ENCODE data around the gene PROM1.

PROM1 gene, protein sequence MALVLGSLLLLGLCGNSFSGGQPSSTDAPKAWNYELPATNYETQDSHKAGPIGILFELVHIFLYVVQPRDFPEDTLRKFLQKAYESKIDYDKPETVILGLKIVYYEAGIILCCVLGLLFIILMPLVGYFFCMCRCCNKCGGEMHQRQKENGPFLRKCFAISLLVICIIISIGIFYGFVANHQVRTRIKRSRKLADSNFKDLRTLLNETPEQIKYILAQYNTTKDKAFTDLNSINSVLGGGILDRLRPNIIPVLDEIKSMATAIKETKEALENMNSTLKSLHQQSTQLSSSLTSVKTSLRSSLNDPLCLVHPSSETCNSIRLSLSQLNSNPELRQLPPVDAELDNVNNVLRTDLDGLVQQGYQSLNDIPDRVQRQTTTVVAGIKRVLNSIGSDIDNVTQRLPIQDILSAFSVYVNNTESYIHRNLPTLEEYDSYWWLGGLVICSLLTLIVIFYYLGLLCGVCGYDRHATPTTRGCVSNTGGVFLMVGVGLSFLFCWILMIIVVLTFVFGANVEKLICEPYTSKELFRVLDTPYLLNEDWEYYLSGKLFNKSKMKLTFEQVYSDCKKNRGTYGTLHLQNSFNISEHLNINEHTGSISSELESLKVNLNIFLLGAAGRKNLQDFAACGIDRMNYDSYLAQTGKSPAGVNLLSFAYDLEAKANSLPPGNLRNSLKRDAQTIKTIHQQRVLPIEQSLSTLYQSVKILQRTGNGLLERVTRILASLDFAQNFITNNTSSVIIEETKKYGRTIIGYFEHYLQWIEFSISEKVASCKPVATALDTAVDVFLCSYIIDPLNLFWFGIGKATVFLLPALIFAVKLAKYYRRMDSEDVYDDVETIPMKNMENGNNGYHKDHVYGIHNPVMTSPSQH

DNA sequence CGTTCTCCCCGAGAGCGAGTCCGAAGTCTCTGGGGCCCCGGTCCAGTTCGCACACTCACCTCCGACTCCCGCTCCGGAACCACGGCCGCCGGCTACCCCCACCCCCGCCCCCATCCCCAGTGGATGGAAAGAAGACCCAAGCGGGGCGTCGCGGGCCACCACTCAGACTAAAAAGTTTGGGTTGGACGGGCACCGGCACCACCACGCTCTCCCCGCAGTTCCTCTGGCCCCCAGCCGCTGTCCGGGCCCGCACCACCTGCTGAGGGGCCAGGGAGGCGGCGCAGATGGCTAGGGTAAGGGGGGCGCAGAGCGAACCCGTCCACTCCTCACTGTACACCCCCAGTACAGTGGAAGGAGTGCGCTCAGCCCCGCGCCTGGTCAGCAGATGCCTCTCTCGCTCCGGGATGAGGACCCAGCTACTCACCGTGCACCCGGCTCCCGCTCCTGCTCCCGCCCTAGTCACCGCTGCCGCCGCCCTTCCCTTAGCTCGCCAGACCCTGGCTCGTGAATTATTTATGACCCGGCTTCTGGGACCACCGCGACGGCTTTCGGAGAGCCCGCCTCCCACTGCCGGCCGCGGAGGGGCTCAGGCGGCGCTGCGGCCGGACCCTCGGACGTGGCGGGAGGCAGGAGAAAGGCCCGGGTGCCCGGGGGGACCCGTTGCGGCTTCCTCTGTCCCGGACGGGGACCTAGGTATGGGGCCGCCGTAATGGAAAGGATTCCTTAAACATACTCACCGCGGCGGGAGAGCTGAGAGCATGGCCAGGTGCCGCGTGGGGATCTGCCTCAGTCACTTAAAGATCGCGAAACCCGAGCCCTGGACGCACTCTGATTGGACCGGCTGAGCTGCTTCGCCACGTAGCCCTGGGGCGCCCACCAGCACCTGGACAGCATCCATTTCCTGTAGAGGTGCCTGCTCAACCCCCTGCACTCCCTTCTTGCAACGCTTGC lies at the start of gene PROM1:
PROM1 (minus strand) TSS at position 783 of the 951 bp plus-strand sequence. CDS start 8,117 bp downstream, outside the sequence.
- DNase-seq (ENCODE audit: low spot score) = no peak

DNA sequence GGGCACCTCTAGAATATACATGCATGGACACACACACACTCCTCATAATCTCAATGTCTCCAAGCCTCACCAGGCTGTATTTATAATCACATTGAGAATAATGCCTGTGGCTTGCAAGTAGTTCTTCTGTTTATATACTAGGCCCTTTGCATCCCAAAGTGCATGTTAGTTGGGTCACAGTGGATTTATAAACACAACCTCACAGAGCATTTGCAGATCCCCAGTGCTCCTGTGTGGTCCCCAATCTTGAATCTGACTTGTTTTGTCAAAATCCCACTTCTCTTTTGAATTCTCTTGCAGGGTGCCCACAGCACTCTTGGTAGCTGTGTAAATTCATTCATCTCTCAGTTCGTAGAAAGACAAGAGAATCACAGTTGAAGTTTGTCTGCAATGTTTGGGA lies 49.6 kb upstream of the PROM1 start:
- no peak for DNase-seq (ENCODE audit: low spot score)

DNA sequence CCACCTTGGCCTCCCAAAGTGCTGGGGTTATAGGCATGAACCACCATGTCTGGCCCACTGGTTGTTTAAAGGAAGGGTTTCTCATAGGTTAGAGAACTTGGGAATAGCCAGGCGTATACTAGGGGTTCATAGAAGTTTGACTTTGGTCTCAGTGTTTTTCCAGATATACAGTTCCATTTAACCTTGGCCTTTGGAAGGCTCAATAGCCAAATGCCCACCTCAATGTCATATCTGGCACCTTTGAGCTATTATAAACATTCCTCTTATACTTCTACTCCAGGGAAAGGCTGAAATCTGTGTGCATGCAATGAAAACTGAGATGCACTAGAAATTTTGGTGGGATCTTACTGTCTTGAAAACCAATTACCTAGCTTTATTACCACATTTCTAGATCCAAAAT lies 47.5 kb upstream of the PROM1 start:
- no peak for DNase-seq (ENCODE audit: low spot score)

DNA sequence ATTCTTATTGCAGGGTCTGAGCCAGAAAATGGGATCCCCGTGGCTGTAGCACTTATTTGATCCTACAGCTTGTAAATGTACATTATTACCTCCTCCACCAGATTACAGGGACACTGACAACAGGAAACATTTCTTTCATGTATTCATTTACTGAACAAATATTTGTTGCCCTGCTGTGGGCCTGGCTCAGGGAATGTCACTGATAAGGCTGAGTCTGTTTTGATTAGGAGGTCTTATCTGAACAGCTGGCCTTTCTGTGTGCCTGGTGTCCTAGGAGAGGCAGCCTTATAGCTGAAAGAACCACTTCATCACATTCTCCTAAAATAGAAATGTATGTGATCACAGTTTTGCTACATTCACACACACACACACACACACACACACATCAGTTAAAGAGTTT lies 45.5 kb upstream of the PROM1 start:
- DNase-seq (ENCODE audit: low spot score) = no peak

DNA sequence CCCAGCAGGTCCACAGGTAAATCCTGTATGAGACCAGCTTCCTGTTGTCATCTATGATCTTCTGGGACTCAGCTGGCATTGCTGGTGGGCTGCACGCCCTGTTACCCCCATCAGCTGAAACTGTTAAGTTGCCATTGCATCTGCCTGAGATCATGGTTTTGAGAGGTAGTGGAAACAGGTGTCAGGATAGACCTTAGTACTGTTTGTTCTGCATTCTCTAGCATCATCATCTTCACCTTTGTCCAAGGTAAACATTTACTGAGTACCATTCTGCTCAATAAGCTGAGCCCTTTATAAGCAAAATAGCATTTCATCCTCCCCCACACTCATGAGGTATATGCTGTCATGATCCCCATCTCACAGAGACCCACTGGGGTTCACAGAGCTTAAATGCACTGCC lies 42.9 kb upstream of the PROM1 start:
- no peak for DNase-seq (ENCODE audit: low spot score)

DNA sequence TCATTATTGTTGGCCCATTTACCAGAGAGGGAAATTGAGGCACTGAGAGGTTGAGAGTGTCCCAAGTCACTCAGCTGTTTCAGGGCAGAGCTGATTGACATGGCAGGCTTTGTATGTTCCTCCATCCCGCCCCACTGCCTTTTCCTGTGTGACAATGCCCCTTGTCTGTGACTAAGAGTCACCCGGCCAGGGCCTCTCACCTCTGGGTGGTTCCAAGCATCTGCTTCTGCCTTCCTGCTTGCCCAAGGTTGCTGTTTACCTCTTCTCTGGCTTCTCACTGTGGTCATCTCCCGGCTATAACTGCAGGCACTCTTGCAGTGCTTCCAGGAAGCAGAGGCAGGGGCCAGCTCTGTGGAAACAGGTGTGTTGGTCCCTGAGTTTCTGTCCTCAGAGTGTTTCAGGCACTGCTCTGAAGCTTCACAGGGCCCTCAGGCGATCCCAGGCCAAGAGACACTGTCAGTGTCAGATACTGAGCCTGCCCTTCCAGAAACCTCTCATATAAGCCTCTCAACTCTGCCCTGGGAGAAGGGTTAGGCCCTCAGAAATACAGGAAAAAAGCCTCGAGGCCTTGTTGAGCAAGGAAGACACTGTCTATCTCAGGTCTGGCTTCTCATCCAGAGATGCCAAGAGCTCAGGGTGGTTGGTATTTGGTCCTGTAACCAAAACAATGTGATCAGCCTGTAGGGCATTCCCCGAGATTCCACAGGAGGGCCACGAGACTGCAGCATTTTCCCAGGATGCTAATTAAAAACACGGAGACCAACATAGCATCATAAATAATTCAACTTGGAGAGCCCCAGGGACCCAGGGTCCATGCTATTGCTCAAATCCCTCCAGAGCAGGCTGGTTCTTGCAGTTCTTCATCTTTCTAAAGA lies 42.0 kb upstream of the PROM1 start:
- DNase-seq (ENCODE audit: low spot score) = no peak

DNA sequence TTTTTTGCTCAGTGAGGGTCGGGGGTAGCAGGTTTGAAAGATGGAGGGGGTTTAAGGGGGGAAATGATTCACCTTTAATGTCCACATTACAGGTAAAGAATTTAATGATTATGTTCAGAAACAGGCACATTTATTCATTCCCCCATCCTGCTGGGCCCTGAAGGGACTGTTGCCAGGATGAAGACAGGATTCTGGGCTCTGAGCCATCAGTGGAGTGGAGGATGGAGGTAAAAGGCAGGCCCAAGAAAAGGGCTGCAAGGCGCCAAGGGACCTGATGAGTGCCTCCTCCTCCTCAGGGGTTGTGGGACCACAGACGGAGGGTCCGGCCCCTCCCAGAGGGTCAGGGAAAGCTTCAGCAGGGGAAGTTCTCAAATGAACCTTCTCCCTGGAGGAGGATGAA lies 40.4 kb upstream of the PROM1 start:
- no peak for DNase-seq (ENCODE audit: low spot score)

DNA sequence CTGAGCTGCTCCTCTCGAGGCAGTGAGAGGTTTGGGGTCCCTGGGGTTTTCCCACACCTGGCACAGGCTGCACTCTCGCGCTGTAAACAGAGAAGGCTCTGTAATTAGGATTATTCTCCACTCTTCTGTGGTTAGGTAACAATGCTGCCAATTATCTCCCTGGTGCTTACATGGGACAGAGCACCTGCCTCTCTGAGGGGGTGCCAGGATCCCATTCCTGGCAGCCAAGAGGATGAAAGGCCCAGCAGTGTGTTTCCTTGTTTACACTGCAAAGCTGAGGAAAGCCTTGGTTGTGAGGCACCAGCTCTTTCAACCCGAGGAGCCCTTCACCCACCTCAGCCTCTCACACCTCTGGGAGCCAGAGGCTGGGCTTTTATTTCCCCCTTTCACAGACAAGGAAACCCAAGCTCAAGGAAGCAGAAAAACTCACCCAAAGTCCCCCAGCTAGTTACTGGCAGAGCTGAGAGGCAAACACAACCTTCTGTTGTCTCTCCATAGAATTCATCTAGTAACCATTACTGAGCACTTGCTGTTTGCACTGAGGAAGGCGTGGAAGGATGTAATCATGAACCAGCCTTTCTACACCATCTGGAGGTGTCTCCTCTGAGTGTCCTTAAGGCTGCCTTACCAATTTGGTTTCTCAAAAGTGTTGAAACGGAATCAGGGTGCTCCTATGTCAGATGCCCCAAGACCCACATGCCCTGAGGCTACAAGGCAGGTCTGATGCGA lies 39.7 kb upstream of the PROM1 start:
- DNase-seq (ENCODE audit: low spot score) = no peak

DNA sequence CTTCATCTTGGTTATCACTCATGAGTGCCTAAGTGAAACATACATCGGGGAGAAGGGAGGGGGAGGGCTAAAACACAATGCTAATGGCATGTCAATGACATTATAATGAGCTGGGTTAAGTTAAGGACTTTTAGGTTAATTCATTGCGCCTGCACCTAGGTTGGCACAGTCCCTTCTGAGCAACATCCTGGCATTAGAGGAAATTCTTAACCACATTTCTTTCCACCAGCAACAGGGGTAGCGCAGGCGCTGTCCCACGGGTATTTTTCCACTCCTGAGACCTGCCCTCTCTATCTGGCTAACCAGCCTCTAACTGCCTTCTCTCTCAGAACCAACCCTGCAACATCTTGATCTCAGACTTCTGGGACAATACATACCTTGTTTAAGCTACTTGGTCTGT lies 39.0 kb upstream of the PROM1 start:
- no peak for DNase-seq (ENCODE audit: low spot score)

DNA sequence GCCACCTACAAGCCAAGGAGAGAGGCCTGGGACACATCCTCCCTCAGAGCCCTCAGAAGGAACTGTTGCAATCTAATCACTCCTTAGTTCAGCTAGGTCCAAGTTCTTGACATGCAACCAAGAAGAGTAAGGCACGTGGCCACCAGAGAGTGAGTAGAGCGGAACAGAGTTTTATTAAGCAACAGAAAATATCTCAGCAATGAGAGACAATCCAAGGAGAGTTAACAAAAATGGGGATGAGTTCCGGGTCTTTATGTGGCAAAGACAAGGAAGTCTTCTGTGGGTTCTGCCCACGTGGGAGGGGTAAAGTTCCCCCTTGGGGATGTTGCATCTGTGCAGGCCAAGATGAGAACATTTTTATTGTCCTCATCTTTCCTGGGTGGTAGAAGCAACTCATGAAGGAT lies 38.5 kb upstream of the PROM1 start:
- no peak for DNase-seq (ENCODE audit: low spot score)

DNA sequence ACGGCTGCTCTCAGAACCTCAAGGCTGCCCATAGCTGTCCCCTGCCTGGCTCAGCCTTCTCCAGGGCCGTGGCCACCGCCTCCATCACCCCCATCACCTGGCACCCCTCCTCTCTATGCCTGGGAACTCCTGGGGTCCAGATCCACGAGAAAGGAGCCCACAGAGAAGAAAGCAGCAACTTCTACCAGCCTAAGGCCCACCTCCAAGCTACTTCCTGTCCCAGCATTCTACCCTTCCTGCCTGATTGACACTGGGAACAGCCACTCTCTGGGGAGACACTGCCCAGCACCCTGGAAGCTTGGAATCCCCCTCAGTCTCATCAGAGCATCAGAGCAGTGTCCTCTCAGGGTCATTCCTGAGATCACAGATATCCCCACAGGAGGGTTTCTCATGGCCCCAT lies 36.9 kb upstream of the PROM1 start:
- no peak for DNase-seq (ENCODE audit: low spot score)

DNA sequence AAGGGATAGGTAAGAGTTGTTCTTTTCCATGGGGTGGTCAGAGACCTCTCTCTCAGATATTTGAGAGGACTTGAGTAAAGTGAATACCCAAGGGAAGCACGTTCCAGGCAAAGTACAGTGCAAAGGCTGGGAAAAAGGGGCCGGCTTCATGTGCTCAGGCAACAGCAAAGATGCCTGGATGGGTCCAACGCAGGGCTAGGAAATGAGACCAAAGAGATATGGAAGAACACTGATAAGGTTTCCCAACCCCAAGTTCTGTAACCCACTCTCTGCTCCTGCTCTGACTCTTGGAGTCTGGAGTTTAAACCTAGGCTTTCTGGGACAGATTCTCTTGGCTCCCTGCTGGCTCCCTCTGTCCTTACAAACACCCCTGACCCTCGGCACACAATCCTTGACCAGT lies 36.2 kb upstream of the PROM1 start:
- DNase-seq (ENCODE audit: low spot score) = no peak

DNA sequence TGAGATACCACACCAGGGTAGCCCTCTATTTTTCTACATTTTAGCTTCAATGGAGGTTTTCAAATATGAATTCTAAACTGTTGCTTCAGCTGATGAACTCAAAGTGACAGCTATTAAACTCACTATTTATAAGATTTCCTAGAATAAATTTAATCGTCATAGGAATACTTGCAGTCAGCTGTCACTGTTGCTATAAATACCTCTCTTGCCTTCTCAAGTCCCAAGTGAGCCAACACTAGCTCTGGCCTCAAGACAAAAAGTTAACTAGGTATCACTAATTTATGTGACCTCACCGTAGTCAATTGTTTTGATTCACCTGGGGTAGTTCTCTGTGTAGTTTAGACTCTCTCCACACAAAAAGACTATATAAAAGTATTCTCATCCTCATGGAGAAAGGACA lies 34.3 kb upstream of the PROM1 start:
- no peak for DNase-seq (ENCODE audit: low spot score)

DNA sequence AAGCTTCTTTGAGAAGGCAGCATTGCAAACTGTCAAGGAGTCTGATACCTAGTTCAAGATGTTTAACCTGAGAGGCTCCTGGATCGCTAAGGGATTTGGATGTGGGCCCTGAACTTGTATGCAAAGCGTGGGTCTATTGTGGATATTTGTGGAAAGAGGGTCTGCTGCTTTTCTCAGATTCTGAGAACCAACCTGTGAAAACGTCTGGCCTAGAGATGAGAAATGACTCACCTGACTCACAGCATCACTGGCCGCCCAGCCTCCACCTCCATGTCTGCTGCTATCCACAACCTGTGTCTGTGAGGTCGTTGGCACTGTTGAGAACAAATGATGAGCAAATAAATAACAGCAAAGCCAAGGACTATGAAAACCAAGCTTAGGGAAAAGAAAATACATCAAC lies 33.3 kb upstream of the PROM1 start:
- no peak for DNase-seq (ENCODE audit: low spot score)

DNA sequence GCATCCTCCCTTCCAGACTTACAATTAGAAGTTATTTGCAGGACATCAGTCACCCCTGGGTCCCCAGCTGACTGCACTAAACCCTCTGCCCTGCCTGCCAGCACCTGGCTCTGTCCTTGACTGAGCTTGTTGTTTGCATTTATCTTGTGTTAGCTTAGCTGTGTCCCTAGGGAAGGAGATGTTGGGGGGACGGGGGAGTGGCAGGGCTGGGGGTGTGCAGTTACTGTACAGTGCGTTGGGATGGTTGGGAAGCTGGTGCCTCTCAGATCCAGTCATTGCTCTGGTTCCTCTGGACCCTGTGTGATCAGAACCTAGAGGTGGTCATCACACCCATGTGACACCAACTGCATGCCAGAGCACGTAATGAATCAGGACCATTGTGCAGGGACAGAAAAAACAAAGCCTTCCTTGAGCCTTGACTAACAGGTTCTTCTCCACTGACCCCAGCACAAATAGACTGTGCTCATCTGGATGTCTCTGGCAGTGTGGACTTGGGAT lies 32.7 kb upstream of the PROM1 start:
- DNase-seq (ENCODE audit: low spot score) = no peak

DNA sequence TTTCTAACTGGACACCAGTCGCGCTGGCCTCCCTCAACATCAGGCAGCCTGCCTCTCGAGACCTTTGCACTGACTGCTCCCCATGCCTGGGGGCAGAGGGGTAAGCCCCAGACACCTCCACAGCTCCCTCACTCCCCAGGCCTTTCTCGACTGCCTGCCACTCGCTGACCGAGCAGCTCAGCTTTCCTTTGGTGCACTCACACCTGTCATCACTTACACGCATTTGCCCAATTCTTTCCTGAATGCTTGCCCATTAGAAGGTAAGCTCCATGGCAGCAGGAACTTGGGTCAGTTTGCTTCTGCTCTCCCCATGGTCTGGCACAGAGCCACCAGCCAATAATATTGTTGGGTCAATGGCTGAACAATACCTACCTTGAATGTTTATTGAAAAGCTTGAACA lies 32.2 kb upstream of the PROM1 start:
- DNase-seq (ENCODE audit: low spot score) = no peak

DNA sequence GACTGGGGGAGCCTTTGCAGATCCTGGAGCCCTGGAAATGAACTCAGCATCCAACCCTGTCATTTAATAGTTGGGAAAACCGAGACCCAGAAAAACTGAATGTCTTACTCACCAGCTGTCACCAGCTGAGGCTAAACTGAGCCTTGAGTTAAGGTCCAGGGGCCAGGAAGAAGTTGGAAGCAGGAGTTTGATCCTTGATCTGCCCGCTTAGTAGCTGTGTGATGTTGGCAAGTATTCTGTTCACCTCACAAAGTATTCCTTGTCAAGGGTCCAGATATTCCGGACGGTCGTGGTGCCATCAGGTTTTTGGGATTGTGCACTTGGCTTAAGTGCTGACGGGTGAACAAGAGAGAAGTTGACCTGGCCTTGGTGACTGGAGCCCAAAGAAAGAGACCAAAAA lies 30.7 kb upstream of the PROM1 start:
- DNase-seq (ENCODE audit: low spot score) = no peak

DNA sequence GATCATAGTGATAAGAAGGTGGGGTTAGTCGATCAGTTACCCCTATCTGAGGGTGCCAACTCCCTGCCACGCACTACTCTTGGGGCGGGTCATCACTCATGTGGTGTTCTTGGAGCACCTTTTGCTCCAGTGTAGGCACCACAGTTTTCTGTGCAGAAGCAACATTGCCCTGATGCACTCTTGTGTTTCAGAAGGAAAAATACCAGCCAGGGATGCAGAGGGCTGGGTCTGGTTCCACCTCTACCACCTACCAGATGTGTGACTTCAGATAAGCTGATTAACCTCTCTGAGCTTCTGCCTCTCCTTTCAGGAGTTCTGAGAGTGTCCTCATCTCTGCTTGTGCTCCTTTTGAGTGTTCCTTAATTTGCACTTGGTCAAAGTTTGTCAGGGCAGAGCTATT lies 29.9 kb upstream of the PROM1 start:
- no peak for DNase-seq (ENCODE audit: low spot score)

DNA sequence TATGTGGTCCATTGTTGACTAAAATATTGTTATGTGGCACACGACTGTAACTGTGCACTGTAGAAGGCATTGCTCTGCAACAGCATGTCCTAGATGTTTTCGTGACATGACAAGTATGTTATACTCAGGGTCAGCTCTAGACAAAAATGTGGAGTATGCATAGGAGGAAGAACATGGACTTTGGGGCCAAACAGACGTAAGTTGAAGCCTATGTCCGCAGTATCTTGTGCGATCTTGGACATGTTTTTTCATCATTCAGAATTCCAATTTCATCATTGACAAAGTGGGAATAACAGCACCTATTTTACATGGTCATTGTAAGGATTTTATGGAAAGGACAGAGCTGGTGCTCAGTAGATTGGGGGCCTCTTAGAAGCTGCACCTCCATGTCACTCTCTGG lies 27.7 kb upstream of the PROM1 start:
- no peak for DNase-seq (ENCODE audit: low spot score)

DNA sequence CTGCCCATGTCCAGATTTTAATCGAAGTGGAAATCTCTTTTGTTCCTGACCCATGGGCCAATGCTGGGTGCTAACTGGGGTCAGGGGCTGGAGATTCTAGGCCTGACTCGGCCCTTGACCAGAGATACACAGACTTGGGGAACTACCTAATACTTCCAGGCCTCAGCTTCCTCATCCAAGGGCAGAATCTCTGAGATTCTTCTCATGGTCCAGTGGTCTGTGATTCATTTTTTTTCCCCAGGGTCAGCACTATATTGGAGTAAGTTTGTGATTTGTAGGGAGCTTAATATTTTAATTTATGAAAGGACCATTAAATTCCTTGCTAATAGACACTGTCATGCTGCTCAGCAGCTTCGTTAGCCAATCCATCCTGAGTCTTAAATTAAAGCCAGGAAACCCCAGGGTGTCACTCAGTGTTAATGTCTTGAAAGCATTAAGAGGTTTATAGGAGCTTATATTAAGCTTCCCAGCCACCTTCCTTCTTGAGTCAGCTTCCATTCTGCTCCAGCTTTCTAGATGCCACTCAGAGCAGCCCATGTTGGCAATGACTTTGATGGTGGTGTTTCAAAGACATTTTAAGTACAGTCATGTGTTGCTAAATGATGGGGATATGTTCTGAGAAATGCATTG lies 27.0 kb upstream of the PROM1 start:
- no peak for DNase-seq (ENCODE audit: low spot score)

Measured in kidney capillary endothelial cell (primary cell).